Activated T-cell treated with anti-CD3 and anti-CD28 coated beads for 1 hour (primary cell): ENCODE data around the gene CACNA2D3.
"Not testable (repeated sequence)": the region's sequence is repeated elsewhere in the genome, so short reads cannot be mapped to it uniquely, and the experiment has no call there.

Experiments
- DNase-seq: peaks from one replicate; pipeline ENCODE4 v3.0.0-alpha.2; 2020; ENCODE audit warnings: low read depth

CACNA2D3 gene

DNA sequence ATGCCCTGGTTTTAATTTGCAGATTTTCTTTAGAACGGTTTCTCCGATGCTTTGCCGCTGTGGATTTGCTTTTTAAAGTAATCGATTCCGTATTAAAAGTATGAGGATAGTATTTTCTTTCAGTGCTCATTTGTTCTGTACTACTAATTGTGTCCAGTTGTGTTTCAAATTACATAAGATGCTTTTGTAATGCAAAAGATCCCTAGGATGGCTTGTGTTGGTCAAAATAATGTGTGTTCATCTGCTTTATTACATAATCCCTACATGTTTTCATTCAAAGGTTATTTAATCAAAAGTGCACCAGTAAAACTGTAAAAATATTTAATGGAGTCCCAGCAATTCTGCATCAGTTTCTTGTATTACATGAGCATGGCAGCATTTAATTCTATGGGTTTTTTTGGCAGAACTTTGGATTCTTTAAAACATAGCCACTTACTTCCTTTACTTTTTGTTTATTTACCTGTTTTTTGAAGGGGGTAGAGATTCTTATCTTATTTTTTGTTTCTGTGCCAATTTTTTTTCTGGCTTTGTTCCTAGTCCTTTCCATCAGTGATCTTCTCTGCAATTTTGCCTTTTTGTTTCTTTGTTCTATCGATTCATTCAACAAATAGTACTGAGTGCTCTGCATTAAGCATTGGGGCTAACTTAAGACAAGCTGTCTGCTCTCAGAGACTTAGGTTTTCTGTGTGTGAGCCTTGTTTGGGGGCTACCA, 452.7 kb downstream of the CACNA2D3 start:
- DNase-seq = no peak

DNA sequence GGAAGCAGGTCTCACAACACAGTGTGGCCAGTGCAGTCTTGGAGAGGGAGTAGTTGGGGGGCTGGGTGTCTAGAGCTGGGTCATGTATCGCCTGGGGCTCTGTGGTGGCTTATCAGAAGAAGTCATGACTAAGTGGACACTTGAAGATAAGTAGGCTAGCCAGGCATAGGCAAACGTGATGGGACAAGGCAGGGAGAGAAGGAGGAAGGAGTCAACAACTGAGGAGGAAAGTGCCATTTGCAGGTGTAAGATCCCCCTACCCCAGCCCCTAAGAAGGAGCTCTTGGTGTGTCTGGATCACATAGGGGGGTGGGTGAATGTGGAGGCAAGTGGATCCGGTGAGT, 453.2 kb downstream of the CACNA2D3 start:
- DNase-seq = no peak

DNA sequence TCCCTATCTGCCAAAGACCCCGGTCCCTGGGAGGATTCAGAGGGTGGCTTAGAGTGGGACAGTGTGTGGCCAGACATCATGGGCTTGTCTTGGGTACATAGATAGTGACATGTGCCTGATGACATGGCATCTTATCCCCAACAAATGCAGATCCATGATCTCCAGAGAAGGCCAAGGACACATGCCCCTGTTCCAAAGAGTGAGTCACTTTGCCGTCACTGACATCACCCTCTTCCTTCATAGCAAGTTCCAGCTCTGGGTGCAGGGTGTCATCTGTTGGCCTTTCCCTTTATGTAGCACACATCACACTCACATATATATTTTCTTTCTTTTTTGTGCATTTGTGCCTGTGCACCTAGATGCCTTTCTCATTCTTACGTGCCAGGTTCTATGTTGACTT, 455.0 kb downstream of the CACNA2D3 start:
- no peak for DNase-seq

DNA sequence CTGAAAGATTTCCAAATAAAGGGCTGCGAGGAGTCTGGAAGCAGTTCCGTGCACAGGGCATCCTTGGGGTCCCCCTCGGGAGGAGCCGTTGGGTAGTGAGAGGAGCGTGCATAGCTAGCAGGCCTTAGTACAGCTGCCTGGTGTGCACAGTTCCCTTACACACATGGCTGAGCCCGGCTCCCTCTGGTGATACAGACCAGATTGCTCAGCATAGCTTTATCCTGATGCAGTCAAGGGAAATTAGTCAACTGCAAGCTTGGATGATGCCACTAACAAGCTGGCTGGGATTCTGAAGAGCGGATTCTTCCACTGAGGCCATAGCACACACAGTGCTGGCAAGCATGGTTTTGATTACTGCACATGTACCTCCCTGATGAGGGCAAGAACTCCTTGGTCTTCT, 456.1 kb downstream of the CACNA2D3 start:
- no peak for DNase-seq

DNA sequence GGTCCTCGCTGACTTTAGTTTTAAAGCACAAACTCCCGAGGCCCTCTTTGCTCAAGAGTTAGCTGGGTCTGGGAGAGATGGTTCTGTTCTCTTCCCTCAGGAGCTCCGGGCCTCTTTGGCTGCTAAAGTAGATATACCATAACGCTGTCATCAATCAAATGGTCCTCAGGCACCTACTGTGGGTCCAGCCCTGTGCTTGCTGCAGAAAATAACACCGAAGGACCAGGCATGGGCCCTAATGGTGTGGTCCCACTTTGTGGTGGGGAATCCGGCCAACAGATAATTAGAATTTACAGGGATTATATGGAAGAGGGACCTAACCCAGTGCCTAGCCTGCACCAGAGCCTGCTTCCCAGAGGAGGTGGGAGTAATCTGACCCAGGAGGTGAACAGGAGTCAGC, 458.1 kb downstream of the CACNA2D3 start:
- DNase-seq = no peak

DNA sequence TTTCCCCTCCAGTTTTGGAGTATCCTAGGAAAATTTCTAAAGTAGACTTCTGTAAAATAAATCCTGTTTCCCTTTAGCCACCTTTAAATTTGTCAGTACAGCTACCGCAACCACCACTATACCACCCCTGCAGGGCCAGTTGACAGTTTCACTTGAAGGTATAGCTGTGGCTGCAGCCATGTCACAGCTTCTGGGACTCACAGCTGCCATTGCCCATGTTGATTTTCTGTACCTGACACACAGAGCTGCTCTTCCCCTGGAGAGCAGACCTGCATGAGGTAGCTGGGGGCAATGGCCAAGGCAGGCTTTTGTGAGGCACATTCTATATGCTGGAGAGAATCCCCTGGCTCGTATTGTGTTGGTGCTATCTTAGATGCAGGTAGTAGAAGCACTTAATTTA, 460.1 kb downstream of the CACNA2D3 start:
- DNase-seq = no peak

DNA sequence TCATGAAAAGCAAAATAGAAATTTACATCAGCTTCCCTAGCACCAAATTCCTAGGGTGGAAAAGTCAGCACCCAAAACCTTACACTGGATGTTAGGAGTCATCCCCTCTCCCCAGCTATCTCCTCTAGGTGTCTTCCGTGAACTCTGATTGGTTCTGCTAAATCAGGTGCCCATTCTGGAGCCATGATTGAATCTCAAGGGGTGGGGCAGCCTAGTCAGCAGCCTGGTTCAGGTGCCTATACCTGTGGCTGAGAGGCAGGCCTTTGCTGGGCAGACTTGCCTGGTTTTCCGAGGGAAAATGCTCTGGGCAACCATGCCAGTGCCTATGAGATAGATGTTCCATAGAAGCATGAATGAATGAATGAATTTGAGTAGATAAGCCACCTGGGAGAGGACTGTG, 468.8 kb downstream of the CACNA2D3 start:
- no peak for DNase-seq

DNA sequence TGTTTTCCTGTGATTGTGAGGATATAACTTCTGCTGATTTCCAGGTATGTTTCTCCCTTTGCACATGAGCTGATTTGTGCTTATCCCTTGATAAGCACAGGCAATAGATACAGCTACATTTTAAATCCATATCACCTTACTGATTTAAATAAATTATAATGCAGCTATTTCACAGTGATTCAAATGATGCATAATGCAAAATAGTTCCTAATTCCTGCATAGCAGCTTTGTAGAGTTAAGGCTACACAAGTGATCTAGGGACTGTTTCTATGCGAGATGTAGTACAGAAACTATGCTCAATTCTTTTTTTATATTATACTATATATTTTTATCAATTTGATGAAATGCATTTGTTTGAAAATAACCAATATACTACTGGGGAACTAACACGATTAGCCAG, 471.3 kb downstream of the CACNA2D3 start:
- no peak for DNase-seq

DNA sequence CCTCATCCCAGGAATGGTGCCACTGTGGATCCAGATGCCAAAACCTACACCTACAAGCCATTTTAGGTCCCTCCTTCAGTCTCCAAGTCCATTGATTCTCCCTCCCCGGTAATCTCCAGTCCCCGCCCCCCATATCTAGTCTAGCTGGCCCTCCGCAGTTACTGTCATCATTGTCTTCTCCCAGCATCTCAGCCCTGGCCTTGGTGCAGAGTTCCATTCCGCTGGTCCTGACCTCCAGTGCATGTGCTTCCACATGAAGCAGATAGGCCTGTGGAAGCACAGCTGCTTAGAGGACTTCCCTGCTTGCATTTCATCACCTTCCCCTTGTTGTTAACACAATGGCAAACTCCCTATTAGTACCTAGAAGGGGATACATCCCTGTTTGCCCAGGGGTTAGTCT, 473.7 kb downstream of the CACNA2D3 start:
- DNase-seq = no peak

DNA sequence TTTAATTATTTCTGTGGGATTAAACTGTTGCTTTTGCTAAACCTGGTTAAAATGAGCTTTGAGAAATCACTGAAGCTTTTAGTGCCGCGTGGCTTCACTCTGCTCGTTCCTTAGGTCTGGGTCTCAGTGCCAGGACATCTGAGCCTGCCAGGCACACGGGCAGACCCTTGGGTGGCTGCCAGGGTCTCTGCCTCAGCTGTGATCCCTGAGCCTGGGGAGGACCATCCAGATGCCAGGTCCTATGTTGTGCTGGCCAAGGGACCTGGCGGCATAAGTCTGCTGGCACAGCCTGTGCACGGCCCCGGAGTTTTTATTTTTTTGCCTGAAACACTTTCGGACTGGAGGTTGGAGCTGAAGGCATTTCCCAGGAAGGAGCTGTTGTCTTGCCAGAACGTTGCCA, 477.4 kb downstream of the CACNA2D3 start:
- DNase-seq = no peak

DNA sequence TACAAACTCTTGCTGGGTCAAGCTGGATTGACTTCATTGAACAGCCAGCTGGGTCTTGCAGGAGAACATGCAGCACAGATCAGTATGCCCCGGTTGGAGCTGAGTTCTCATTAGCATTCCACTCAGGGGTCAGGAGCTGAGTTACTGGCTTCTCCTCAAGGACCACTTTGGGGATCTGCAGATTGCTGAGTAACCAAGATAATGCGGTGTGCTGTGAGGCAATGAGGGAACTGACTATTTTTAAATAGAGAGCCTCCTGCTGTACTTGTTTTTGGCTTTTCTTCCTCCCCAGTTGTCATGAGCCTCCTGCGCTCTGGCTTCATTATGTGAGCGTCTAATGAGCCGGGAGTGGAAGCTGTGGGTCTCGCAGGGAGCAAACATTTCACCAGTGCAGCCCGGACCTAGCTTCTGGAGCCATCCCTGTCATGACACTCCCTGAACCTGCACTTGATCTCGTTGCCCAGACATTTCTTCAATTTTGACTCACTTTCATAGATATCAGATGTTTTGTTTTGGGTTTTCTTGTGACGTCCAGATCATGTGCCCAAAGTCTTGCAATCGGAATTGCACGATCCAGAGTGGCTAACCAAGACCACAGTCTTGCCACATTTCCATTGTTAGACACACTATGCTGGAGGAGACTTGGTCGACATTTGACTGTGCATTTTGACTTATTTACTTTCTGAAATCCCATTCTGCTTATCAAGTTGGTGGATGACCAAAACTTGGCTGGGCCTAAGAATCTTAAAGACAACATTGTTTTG, 478.3 kb downstream of the CACNA2D3 start:
- no peak for DNase-seq

DNA sequence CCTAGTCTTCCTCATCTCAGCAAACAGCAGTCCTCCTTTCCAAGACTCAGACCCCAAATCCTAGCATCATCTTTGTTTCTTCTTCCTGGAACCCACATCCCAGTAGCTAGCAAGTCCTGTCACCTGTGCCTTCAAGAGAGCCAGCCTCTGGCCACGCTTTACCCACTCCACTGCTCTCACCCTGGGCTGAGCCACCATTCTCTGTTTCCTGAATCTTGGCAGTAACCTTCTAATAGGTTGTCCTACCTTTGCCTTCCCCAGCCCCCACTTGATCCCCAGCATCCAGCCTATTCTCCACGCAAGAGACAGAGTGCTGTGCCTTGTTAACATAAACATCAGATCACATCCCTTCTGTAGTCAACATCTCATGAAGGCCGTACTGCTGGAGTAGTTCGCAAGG, 482.1 kb downstream of the CACNA2D3 start:
- no peak for DNase-seq

DNA sequence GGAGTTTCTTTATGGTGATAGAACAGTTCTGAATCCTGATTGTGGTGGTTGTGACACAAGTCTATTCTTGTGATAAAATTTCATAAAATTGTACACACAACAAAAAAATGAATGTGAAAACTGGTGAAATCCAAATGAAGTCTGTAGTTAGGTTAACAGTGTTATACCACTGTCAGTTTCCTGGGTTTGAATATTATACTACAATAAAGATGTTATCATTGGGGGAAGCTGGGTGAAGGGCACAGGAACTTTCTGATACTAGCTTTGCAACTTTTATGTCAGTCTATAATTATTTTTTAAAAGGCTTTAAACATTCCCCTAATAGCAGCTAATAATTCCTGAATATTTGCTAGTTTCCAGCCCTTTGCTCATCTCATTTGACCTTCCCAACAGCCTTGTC, 485.7 kb downstream of the CACNA2D3 start:
- DNase-seq = no peak

DNA sequence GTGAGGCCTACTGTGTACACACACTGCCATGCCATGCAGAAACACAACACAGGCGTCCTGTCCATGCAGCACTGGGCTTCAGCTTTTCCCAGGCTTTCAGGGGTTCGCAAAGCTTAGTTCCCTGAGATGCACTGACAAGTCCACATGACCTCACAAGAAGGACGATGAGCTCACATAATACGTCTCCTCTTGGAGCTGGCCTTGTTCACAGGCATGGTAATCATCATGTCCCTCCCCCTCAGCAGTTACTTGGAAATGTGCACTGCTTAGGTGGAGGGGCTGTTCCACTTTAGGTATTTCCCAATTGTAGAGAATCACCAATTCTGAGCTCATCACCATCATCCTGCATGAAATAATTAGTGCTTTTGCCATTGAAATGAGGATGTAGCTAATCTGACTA, 496.7 kb downstream of the CACNA2D3 start:
- no peak for DNase-seq

DNA sequence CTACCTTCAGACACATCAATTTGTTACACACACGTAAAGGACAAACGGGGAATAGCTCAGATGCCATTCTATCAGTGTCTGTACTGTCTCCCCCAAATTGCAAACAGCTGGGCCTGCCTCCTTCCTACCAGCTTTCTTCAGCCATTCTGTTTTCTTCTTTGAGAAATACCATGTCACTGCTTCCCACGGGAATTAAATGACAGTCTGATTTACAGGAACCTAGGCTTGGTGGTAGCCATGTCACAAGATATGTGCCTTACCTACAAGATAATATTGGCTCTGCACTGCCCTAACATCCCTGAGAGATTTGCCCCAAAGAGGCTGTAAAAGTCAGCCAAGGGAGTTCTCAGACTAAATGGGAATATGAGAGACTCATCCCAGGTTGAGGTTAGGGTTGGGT, 497.2 kb downstream of the CACNA2D3 start:
- no peak for DNase-seq

DNA sequence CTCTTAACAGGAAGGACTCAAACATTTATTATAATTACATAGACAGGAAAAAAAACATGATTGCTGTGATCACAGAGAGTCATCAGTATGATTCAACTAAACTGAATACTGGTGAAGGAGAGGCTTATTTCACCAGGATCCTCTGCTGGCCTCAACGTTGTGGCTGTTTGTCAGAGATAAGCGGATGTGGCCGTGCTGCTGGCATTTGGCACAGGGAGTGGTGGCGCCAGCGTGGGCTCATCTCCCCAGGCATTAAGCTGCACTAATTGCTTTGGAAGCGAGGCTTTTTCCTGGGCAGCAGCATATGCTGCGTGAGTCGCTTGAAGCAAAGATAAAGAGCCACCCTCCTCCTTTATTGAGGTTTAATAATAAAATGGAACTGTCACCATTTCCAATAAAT, 498.8 kb downstream of the CACNA2D3 start:
- DNase-seq = no peak

DNA sequence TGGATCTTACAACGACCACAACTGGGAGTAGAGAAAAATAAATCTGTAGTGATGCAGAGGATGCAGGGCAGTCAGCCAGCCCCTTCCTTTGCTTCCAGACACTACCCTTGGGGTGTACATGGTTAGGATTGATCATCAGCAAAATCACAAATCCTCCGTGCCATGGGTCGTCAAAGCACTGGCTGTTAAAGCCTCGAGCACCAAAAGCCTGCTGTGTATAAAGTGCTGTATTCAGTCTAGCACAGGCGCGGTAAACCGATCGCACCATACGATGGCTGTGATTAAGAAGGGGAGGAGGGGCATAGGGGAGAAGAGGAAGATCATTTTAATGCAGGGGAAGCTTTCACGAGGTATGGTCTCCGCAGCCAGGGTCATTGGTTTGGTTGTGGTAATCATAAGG, 500.3 kb downstream of the CACNA2D3 start:
- DNase-seq = no peak

DNA sequence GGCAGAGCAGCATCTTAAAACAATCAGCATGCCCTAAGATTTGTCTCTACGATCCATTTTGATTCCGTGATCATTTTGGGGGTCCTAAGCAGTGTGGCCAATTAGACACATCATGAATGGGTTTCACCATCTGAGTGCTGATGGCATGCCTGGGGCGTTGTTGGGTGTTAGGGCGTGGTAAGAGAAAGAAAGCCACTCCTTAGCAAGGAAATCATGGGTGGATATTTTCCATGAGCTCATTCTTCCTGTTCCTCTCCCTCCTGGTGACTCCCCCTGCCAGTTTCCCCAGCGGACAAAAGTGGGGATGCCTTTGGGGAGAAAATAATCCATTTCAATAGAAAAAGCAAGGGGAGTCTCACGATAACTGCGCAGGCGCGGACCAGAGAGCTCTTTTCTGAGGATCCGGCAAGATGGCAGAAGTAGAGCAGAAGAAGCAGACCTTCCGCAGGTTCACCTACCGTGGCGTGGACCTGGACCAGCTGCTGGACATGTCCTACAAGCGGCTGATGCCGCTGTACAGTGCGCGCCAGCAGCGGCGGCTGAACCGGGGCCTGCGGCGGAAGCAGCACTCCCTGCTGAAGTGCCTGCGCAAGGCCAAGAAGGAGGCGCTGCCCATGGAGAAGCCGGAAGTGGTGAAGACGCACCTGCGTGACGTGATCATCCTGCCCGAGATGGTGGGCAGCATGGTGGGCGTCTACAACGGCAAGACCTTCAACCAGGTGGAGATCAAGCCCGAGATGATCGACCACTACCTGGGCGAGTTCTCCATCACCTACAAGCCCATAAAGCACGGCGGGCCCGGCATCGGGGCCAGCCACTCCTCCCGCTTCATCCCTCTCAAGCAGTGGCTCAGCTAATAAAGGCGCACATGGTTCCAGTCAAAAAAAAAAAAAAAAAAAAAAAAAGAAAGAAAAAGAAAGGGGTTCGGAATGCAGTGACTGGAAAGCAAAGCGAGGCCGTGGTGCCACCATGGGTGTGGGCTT, 503.7 kb downstream of the CACNA2D3 start:
- no peak for DNase-seq

DNA sequence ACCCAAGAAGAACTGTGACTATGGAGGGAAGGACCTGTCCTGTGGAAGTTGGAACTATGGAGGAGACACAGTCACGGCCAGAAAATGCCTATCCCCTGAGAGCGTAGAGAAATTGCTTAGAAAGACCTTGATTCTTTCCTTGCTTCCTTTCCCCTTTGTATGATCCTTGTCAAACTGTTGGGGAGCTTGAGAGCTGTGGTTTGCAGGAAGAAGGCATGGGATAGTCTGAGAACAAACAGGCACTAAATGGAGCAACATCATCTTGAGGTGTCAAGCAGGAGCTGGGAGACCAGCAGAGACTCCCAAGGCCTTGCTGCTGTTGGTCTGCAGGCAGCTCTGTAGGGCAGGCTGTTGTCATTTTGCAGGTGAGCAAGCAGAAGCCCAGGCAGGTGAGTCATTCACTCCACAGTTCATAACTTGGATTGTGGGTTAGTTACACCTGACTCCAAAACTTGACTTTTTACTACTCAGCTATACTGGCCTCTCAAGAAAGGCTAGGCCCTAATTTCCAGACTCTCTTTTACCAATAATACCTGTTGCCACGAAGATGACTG, 506.6 kb downstream of the CACNA2D3 start:
- no peak for DNase-seq

DNA sequence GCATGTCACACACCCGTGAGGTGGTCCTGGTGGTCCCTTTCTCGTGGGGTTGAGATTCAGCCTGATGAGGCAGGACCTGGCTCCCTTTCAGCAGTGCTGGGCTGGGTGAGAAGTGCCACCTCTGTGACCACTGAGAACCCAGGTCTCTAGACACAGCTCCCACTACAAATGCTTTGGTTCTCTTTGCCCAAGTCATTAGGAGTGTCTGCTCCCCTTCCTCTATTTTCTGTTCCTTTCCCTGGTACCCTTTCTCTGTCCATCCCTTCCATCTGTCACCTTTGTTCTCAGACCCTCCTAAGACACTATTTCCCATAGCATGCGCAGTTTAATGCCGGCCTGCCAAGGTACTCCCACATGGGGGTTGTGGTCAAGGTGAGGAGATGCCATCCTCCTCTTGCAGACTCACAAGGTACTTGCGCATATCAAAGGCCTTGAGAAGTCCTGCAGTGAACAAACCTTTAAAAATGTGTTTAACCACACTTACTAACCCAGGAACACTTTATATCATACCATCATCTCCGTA, 507.8 kb downstream of the CACNA2D3 start:
- no peak for DNase-seq

DNA sequence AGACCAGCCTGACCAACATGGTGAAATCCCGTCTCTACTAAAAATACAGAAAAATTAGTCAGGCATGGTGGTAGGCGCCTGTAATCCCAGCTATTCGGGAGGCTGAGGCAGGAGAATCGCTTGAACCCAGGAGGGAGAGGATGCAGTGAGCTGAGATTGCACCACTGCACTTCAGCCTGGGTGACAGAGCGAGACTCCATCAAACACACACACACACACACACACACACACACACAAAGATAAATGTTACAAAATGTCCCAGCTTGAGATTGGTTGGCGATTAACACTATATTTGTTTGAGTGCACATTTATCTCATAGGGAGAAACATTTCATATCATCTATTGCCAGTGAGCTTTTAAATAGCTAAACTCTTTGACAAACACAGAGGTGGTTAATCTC, 508.6 kb downstream of the CACNA2D3 start:
- not testable (repeated sequence) for DNase-seq
